IMR-90 (cell line): ENCODE results near the gene ARFIP2.

Source experiments
- CEBPB ChIP-seq: IDR thresholded peaks from 2 replicates; pipeline ENCODE4 v1.6.1; 2012; ENCODE audit warnings: low read depth, low read length, improper control_type of control experiment
- MAFK ChIP-seq: IDR thresholded peaks from 2 replicates; pipeline ENCODE4 v1.6.1; 2012; ENCODE audit warnings: low read depth, low read length, improper control_type of control experiment
- MAZ ChIP-seq: IDR thresholded peaks from 2 replicates; pipeline ENCODE4 v1.6.1; 2012; ENCODE audit warnings: low read depth, mild to moderate bottlenecking, low read length, improper control_type of control experiment, moderate library complexity, borderline replicate concordance
- MXI1 ChIP-seq: IDR thresholded peaks from 2 replicates; pipeline ENCODE4 v1.6.1; 2012; ENCODE audit warnings: low read depth, mild to moderate bottlenecking, low read length, moderate library complexity, borderline replicate concordance
- NFE2L2 ChIP-seq: fragments of 150-350 bp; IDR thresholded peaks from 2 replicates; pipeline ENCODE4 v1.6.1; 2016; ENCODE audit warnings: low read depth, mild to moderate bottlenecking, low read length
- POLR2A ChIP-seq: IDR thresholded peaks from 2 replicates; pipeline ENCODE4 v1.6.1; 2012; ENCODE audit warnings: mild to moderate bottlenecking, low read depth, low read length
- RAD21 ChIP-seq: IDR thresholded peaks from 2 replicates; pipeline ENCODE4 v1.6.1; 2012; ENCODE audit warnings: low read length, improper control_type of control experiment
- RCOR1 ChIP-seq: IDR thresholded peaks from 2 replicates; pipeline ENCODE4 v1.6.1; 2012; ENCODE audit warnings: mild to moderate bottlenecking, low read length, improper control_type of control experiment; ENCODE audit not compliant: insufficient replicate concordance
- RFX5 ChIP-seq: IDR thresholded peaks from 2 replicates; pipeline ENCODE4 v1.8.0; 2012; ENCODE audit warnings: low read depth, mild to moderate bottlenecking, low read length, moderate library complexity
- SMC3 ChIP-seq: fragments of 150-350 bp; IDR thresholded peaks from 2 replicates; pipeline ENCODE4 v1.6.1; 2016; ENCODE audit warnings: low read depth, mild to moderate bottlenecking, antibody characterized with exemption, low read length, moderate library complexity
- TF ChIP-seq, protein P1 (sequence below): conservative IDR thresholded peaks from 2 replicates; pipeline ENCODE4 v1.5.1; 2012; ENCODE audit warnings: mild to moderate bottlenecking, low read depth, low read length, improper control_type of control experiment
- TF ChIP-seq, protein P2 (sequence below): fragments of 150-350 bp; IDR thresholded peaks from 2 replicates; pipeline ENCODE4 v1.6.1; 2017; ENCODE audit warnings: mild to moderate bottlenecking, antibody characterized with exemption, low read length, low read depth
- TF ChIP-seq, protein P3 (sequence below): fragments of 150-350 bp; IDR thresholded peaks from 2 replicates; pipeline ENCODE4 v1.6.1; 2016; ENCODE audit warnings: low read depth, mild to moderate bottlenecking, low read length, moderate library complexity, borderline replicate concordance

DNA sequence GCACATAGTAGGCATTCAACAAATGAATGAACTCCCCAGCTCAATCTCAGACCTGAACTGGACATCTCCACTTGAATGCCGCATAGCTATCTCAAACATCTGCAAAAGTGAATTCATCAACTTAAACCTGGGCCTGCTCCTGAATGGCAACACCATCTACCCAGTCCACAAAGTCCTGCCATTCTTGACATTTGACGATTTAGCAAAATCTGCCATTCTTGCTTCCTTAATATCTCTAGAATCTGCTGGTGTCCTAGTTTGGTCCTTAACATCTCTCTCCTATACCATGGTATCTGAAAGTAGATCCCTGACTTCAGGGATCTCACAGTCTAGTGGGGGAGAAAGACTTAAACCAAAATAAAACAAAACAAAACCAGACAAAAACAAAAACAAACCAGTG lies 28.0 kb downstream of the ARFIP2 start:
- no peak for TF ChIP-seq MXI1
- TF ChIP-seq MAFK: peak; percentile 58
- TF ChIP-seq, protein P1, sequence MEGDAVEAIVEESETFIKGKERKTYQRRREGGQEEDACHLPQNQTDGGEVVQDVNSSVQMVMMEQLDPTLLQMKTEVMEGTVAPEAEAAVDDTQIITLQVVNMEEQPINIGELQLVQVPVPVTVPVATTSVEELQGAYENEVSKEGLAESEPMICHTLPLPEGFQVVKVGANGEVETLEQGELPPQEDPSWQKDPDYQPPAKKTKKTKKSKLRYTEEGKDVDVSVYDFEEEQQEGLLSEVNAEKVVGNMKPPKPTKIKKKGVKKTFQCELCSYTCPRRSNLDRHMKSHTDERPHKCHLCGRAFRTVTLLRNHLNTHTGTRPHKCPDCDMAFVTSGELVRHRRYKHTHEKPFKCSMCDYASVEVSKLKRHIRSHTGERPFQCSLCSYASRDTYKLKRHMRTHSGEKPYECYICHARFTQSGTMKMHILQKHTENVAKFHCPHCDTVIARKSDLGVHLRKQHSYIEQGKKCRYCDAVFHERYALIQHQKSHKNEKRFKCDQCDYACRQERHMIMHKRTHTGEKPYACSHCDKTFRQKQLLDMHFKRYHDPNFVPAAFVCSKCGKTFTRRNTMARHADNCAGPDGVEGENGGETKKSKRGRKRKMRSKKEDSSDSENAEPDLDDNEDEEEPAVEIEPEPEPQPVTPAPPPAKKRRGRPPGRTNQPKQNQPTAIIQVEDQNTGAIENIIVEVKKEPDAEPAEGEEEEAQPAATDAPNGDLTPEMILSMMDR: no peak
- no peak for TF ChIP-seq SMC3
- no peak for TF ChIP-seq MAZ
- TF ChIP-seq, protein P2, sequence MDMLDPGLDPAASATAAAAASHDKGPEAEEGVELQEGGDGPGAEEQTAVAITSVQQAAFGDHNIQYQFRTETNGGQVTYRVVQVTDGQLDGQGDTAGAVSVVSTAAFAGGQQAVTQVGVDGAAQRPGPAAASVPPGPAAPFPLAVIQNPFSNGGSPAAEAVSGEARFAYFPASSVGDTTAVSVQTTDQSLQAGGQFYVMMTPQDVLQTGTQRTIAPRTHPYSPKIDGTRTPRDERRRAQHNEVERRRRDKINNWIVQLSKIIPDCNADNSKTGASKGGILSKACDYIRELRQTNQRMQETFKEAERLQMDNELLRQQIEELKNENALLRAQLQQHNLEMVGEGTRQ: no peak
- no peak for TF ChIP-seq RAD21
- no peak for TF ChIP-seq POLR2A
- TF ChIP-seq RFX5: no peak
- no peak for TF ChIP-seq NFE2L2
- TF ChIP-seq, protein P3, sequence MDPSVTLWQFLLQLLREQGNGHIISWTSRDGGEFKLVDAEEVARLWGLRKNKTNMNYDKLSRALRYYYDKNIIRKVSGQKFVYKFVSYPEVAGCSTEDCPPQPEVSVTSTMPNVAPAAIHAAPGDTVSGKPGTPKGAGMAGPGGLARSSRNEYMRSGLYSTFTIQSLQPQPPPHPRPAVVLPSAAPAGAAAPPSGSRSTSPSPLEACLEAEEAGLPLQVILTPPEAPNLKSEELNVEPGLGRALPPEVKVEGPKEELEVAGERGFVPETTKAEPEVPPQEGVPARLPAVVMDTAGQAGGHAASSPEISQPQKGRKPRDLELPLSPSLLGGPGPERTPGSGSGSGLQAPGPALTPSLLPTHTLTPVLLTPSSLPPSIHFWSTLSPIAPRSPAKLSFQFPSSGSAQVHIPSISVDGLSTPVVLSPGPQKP: no peak
- no peak for TF ChIP-seq CEBPB
- no peak for TF ChIP-seq RCOR1
